ENCODE measurements around the gene POU3F1. TPM values are rescaled to one million over a fixed set of nuclear protein-coding genes. Genes with fewer than 3 reads are reported as not detected.

The POU3F1 gene
- total RNA-seq, 1 donor from 2014 or later: 6.1 TPM

- ChIA-PET POLR2A (interaction anchor here (0.6 kb wide), 1 partner anchor 93 kb away, joined by 3 read pairs; no protein-coding TSS in a partner anchor), CTCF (no interaction called here)
- H3K27ac Mint-ChIP-seq: peak overlapping the region; percentile 19
- H3K4me3 Mint-ChIP-seq: peak overlapping the region; percentile 46
- DNase-seq (no peak), ATAC-seq (ENCODE audit: low read depth) (no peak)
- no peaks in the 10 kb centered on the region for H3K36me3 Mint-ChIP-seq (ENCODE audit: low read depth)
- H3K9me3 Mint-ChIP-seq: no peaks in the 10 kb centered on the region
- intact Hi-C loops (cut with micrococcal nuclease): loop anchor here (10.0 kb wide), 1 partner anchor 400 kb away; the partner anchor contains the start of gene GNL2
- no peak for TF ChIP-seq CTCF (IDR thresholded peaks at IDR 0.05)
- H3K27me3 Mint-ChIP-seq: peaks cover 1% of the 10 kb centered on the region
- H3K4me1 Mint-ChIP-seq: peaks cover 17% of the 10 kb centered on the region
Observed at GRCh38 chr1:37994886-37995566, 51.6 kb downstream of the POU3F1 start.

Other genes starting within 250 kb of the POU3F1 start
- 18.8 and 19.9 TPM in 2 replicates for gene C1orf122, start 239.0 kb downstream of the POU3F1 start, total RNA-seq
- gene YRDC, start 238.6 kb downstream of the POU3F1 start, total RNA-seq: 20.6 and 24.2 TPM in 2 replicates
- 30.5 and 36.2 TPM in 2 replicates for gene MTF1, start 187.2 kb downstream of the POU3F1 start, total RNA-seq
- gene INPP5B, start 99.7 kb downstream of the POU3F1 start, total RNA-seq: 63.4 and 70.3 TPM in 2 replicates
- 82.4 and 90.5 TPM in 2 replicates for gene SF3A3, start 56.8 kb downstream of the POU3F1 start, total RNA-seq
- gene FHL3, start 41.3 kb downstream of the POU3F1 start, total RNA-seq: 1.4 and 1.6 TPM in 2 replicates
- gene UTP11, start 34.1 kb downstream of the POU3F1 start, total RNA-seq: 26.1 and 28.6 TPM in 2 replicates